Ishikawa (cell line): ENCODE data around the gene AGER.

Experiments used
- CEBPB ChIP-seq: IDR thresholded peaks from 2 replicates; pipeline ENCODE4 v1.6.1; 2012
- CREB1 ChIP-seq: IDR thresholded peaks from 2 replicates; pipeline ENCODE4 v1.6.1; 2012; ENCODE audit warnings: low read depth
- EGR1 ChIP-seq: IDR thresholded peaks from 2 replicates; pipeline ENCODE4 v1.6.1; 2012
- EP300 ChIP-seq: IDR thresholded peaks from 2 replicates; pipeline ENCODE4 v1.6.1; 2012; ENCODE audit warnings: borderline replicate concordance
- FOXM1 ChIP-seq: IDR thresholded peaks from 2 replicates; pipeline ENCODE4 v1.6.1; 2012; ENCODE audit warnings: low read depth, borderline replicate concordance
- NFIC ChIP-seq: IDR thresholded peaks from 2 replicates; pipeline ENCODE4 v1.6.1; 2012
- RAD21 ChIP-seq: IDR thresholded peaks from 2 replicates; pipeline ENCODE4 v1.6.1; 2012; ENCODE audit warnings: low read depth
- TAF1 ChIP-seq: IDR thresholded peaks from 2 replicates; pipeline ENCODE4 v1.6.1; 2012; ENCODE audit warnings: low read depth, mild to moderate bottlenecking
- TCF12 ChIP-seq: IDR thresholded peaks from 2 replicates; pipeline ENCODE4 v1.6.1; 2012; ENCODE audit warnings: low read depth
- TEAD4 ChIP-seq: IDR thresholded peaks from 2 replicates; pipeline ENCODE4 v1.6.1; 2012
- USF1 ChIP-seq: IDR thresholded peaks from 2 replicates; pipeline ENCODE4 v1.6.1; 2012
- YY1 ChIP-seq: IDR thresholded peaks from 2 replicates; pipeline ENCODE4 v1.6.1; 2012; ENCODE audit warnings: low read depth
- ZBTB7A ChIP-seq: IDR thresholded peaks from 2 replicates; pipeline ENCODE4 v1.6.1; 2012; ENCODE audit warnings: low read depth
- TF ChIP-seq, protein P1 (sequence below): IDR thresholded peaks from 2 replicates; pipeline ENCODE4 v1.6.1; 2012; ENCODE audit warnings: low read depth, mild to moderate bottlenecking
- TF ChIP-seq, protein P2 (sequence below): IDR thresholded peaks from 2 replicates; pipeline ENCODE4 v1.6.1; 2012

Gene AGER

DNA sequence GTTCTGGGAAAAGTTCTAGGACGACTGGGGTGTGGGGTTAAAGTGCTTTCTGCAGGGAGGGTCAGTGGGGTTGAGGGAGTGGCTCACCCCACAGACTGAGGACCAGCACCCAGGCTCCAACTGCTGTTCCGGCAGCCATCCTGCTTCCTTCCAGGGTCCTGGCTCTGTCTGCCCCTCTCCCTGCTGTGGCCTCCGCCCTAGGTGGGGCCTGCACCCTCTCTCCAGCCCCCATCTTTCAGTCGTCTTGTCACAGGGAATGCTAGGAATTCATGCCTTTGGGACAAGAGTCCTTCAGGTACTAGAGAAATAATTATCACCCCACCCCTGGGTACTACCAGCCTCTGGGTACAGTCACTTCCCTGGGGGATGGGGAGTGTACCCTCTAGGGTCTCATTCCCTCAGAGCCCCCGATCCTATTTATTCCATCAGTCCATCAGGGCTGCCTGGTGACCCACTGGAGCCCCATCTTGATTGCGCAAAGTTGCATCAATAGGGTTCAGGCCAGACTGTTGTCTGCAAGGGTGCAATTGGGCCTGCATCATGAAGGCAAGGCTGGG lies at the start of gene AGER:
Gene AGER, minus strand, starts transcription at position 170 of the 557 bp plus-strand sequence. Its CDS starts 31 bp downstream, at position 139.
- TF ChIP-seq CREB1 (no peak), USF1 (no peak), ZBTB7A (no peak), EGR1 (no peak), CEBPB (peak; percentile 45; the same call in 1 of the 2 replicates), YY1 (no peak), TEAD4 (no peak), NFIC (no peak)

- TF ChIP-seq TAF1: no peak
- TF ChIP-seq CREB1: no peak
- TF ChIP-seq NFIC: no peak
- no peak for TF ChIP-seq FOXM1
- no peak for TF ChIP-seq CEBPB
- TF ChIP-seq USF1: no peak
- no peak for TF ChIP-seq TEAD4
- no peak for TF ChIP-seq EGR1
- TF ChIP-seq, protein P1, sequence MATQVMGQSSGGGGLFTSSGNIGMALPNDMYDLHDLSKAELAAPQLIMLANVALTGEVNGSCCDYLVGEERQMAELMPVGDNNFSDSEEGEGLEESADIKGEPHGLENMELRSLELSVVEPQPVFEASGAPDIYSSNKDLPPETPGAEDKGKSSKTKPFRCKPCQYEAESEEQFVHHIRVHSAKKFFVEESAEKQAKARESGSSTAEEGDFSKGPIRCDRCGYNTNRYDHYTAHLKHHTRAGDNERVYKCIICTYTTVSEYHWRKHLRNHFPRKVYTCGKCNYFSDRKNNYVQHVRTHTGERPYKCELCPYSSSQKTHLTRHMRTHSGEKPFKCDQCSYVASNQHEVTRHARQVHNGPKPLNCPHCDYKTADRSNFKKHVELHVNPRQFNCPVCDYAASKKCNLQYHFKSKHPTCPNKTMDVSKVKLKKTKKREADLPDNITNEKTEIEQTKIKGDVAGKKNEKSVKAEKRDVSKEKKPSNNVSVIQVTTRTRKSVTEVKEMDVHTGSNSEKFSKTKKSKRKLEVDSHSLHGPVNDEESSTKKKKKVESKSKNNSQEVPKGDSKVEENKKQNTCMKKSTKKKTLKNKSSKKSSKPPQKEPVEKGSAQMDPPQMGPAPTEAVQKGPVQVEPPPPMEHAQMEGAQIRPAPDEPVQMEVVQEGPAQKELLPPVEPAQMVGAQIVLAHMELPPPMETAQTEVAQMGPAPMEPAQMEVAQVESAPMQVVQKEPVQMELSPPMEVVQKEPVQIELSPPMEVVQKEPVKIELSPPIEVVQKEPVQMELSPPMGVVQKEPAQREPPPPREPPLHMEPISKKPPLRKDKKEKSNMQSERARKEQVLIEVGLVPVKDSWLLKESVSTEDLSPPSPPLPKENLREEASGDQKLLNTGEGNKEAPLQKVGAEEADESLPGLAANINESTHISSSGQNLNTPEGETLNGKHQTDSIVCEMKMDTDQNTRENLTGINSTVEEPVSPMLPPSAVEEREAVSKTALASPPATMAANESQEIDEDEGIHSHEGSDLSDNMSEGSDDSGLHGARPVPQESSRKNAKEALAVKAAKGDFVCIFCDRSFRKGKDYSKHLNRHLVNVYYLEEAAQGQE: no peak
Measured at GRCh38 chr6:32226434-32226833, 42.4 kb upstream of the AGER start.

DNA sequence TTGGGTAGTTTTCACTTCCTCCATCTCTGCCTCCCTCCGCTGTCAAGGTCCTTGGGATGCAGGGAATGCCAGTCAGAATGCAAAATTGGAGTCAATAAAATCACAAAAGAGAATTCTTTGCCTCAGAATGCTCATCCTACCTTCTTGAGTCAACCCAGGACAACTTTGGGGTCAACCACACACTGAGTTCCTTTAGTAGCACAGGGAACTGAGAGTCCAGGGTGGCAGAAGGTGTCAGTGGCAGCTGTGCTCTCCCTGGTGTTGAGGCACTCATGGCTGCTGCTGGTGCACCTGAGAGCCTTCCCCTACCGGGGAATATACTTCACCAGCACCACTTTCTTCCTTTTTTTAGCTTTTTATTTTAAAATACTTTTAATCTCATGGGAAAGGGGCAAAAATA lies 40.6 kb upstream of the AGER start:
- TF ChIP-seq EGR1 (no peak), RAD21 (no peak), USF1 (no peak), ZBTB7A (no peak), TCF12 (no peak), TEAD4 (no peak), NFIC (no peak), EP300 (no peak), FOXM1 (no peak), CEBPB (no peak), CREB1 (no peak), TAF1 (no peak), YY1 (no peak)
- TF ChIP-seq, protein P1: no peak
- TF ChIP-seq, protein P2, sequence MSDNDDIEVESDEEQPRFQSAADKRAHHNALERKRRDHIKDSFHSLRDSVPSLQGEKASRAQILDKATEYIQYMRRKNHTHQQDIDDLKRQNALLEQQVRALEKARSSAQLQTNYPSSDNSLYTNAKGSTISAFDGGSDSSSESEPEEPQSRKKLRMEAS: no peak

DNA sequence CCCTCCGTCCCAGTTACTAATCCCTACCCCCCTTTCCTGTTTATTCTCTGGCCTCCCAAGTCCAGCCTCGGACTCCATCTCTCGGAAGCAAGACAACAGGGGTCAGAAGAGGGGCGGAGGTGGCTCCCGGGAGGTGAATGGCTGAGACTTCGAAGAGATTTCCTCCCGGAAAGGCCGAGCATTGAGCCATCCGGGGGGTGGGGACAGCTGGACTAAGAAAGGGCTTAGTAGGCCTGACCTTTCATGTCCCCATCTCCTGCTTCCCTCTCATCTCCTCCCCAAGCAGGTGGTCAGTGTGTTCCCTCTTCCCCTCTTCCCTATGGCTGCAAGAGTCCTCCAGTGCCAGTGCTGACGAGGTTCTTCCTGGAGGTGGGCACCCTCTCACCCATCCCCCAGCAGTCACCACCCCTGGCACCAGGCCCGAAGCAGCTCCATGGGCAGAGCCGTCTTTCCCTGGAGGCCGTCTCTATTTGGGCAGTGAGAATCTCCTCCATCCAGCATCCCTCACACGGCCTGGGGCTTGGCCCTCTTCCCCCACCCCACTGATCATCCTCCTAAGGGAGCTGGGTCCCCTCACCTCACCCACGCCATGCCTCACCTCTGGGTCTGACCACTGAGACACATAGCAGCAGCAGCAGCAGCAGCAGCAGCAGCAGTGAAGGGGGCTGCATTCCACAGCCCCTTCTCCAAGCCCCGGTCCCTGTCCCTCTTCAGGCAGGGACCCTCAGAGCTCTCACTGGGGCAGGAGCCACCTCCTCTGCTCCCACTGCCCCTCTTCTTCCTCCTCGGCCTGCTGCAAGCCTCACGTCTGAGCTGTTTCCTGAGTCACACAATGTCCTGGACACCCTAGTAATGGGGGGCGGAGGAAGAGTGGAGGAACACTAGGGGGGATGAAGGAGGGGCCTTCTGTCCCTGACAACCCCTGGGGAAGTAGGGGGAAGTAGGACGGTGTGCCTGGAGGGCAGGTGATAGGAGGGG lies 39.5 kb upstream of the AGER start, which contains the start of gene NOTCH4:
Gene NOTCH4, minus strand, starts transcription at position 810 of the 978 bp plus-strand sequence. Its CDS starts 139 bp downstream, at position 671.
- TF ChIP-seq CREB1 (no peak), TAF1 (no peak), USF1 (no peak), RAD21 (no peak), EP300 (no peak), TEAD4 (no peak), EGR1 (no peak), ZBTB7A (no peak), FOXM1 (no peak), NFIC (no peak), TCF12 (no peak), YY1 (no peak), CEBPB (no peak)
- TF ChIP-seq, protein P1: no peak
- TF ChIP-seq, protein P2: no peak
